ENCODE data around the gene XRCC6.

DNA sequence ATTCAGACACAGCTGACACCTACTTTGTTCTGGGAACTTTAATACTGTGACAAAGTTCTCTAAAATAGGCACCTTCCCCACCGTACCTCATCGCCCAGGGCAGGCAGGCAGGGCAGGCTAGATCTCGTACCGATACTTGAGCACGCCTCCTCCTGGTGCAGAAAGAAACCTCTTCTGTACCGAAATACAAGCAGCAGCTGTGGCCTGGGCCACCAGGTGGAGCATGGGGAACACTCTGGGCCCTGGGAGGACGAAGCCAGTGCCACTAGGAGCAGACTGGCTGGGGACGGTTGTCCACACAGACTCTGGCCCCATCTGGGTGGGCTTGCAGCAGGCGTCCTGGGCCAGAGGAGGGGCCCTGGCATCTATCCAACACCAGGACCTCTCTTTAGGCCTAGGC is 44.2 kb upstream of the XRCC6 start:
- TF ChIP-seq POLR2AphosphoS5 (IDR thresholded peaks at IDR 0.05; ENCODE audit: low read depth, low read length): no peak
- TF ChIP-seq, protein P1, sequence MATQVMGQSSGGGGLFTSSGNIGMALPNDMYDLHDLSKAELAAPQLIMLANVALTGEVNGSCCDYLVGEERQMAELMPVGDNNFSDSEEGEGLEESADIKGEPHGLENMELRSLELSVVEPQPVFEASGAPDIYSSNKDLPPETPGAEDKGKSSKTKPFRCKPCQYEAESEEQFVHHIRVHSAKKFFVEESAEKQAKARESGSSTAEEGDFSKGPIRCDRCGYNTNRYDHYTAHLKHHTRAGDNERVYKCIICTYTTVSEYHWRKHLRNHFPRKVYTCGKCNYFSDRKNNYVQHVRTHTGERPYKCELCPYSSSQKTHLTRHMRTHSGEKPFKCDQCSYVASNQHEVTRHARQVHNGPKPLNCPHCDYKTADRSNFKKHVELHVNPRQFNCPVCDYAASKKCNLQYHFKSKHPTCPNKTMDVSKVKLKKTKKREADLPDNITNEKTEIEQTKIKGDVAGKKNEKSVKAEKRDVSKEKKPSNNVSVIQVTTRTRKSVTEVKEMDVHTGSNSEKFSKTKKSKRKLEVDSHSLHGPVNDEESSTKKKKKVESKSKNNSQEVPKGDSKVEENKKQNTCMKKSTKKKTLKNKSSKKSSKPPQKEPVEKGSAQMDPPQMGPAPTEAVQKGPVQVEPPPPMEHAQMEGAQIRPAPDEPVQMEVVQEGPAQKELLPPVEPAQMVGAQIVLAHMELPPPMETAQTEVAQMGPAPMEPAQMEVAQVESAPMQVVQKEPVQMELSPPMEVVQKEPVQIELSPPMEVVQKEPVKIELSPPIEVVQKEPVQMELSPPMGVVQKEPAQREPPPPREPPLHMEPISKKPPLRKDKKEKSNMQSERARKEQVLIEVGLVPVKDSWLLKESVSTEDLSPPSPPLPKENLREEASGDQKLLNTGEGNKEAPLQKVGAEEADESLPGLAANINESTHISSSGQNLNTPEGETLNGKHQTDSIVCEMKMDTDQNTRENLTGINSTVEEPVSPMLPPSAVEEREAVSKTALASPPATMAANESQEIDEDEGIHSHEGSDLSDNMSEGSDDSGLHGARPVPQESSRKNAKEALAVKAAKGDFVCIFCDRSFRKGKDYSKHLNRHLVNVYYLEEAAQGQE (IDR thresholded peaks at IDR 0.05; ENCODE audit: insufficient read depth in 1 of 2, low read depth in 2 of 2, low read length in 2 of 2): no peak

Data from PFSK-1 (cell line).